ENCODE results near the gene MARCHF4.

The MARCHF4 gene

DNA sequence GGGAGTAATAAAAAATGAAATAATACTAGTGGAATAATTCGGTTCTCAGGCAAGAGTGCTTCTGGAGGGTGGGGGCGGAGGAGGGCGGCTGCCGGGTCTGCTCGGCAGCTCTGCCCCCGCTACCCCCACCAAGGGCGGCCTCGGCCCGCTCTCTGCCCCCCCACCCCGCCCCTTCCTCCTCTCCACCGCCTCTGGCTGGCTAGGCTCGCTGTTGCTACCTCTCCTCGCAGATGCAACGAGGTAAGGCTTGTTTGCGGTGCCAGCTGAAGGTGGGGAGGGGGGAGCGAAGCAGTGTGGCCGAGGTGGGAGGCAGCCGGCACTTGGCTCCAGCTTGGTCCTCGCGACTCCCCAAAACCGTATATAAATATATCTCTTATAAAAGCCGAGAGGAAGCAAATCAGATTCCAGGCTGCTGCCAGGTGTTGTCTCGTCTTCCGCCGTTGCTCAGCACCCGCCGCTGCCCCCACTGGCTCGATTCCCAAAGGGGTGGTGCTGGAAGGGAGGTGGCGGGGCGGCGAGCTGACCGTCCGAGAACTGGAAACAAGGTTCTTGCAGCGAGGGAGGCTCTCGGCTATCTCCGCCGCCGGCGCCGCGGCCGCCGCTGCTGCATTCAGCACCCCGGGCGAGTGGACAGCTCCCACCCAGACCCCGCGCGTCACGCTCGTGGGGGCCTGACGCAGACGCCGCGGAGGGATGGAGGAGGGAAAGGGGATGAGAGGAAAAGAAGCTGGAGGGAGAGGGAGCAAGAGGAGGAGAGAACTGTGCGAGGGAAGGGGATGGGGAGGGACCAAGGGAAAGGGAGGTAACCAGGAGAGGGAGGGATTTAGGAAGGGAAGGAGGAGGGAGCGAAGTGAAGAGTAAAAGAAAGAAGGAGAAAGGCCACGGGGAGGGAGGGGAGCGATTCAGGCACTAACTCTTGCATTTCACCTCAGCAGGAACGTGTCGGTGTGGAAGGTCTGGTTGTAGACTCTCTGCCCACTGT, at the start of gene MARCHF4:
TSS of gene MARCHF4 (minus strand) at position 763 of the 982 bp plus-strand sequence. CDS start 2,223 bp downstream, outside the sequence.
- DNase-seq, result peak; percentile 57

GRCh38 chr2:216420367-216421101, 48.3 kb upstream of the MARCHF4 start:
- DNase-seq, result no peak

- DNase-seq, result no peak
These were observed 46.7 kb upstream of the MARCHF4 start for GRCh38 chr2:216418981-216419380.

DNA sequence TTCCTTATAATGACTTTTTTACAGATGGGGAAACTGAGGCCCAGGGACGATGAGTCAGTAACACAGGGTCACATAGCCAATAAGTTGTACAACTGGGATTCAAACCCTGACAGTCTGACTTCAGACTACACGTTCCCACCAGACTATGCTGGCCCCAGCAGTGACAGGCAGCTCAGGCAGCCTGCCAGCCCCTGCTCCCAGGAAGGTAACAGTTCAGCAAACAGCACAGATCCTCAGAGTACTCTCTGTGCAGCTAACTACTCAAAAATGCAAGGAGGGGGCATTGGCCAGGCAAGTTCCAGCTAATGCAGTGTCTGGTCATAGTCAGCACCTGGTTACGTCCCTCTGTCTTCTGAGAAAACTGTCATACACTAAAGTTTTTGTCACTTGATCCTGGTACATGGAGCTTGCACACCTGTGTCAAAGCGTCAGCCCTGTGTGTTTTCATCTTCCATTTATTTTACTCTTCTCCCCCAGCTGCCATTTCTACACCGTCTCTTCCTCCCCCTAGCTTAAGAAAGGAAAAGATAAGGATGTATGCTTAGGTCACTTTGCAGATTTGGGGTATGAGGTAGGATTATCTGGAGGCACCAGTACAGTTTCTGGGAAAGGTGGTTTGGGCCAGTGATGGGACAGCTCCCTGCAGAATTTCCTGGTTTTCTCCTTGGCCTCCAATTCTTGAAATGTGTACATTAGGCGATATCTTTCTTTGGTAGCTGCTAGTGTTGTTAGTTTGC, 44.5 kb upstream of the MARCHF4 start:
- DNase-seq, result no peak

- no peak for DNase-seq
These were observed 43.3 kb upstream of the MARCHF4 start for GRCh38 chr2:216415541-216415940.

GRCh38 chr2:216414772-216415319, 42.6 kb upstream of the MARCHF4 start:
- no peak for DNase-seq

DNA sequence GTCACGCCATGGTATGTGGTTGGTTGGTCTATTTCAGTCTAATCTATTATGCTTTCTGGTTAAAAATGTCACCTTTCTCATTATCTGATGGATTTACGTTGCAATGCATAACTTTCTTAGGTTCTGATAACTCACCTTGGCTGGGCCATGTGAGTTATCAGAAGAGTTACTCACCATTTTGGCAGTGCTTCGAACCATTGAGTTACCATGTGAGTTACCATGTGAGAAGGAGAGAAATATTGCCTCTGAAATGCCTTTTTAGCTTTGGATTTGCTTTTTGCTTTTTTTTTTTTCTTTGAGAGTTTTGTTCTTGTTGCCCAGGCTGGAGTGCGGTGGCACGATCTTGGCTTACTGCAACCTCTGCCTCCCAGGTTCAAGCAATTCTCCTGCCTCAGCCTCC, 41.6 kb upstream of the MARCHF4 start:
- no peak for DNase-seq

DNA sequence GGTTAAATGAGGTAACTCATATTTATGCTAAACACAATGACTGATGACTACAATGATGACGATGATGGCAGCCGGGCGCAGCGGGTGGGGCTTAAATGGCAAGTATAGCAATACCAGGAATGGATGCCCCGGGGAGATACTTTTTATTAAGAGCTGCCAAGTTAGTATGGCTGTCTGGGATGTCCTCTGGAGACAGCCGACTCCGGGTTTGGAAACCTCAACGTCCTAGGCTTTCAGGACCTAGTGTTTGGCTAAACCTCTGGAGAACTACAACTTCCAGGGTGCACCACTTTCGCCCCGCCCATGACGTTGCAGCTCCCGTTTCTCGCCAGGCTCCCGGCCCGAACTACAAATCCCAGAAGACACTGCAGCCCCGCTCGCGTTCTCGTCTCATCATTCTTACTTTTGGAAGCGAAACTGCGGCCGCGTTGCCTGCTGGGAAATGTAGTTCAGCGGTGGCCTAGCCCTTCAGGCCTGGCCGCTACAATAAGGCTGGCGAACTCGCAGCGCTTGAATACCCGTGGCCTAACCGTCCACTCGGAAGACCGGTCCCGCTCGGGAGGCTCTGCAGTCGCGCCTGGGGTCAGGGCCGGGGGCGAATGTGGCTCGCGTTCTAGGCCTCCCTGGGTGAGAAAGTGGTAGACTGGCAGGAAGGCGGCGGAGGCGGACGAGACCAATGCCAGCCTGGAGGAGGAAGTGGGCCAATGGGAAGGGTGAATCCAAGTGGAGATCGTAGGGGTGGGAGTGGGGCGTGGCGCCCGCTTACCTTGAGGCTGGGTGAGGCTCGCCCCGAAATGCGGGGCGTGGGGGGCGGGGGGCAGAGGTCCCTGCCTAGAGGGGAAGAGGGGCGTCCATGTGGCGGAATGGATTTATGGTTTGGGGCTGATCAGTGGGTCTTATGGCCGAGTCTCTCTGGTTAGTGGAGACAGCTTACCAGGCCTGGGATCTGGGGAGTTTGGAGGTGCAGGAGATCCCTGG, 40.0 kb upstream of the MARCHF4 start, which contains the start of gene SMARCAL1:
TSS of gene SMARCAL1 (plus strand) at position 463 of the 978 bp plus-strand sequence. CDS start 2,221 bp downstream, outside the sequence.
- DNase-seq, result peak; percentile 99

- DNase-seq, result no peak
These were observed 38.3 kb upstream of the MARCHF4 start for GRCh38 chr2:216410550-216410949.

- no peak for DNase-seq
These were observed 36.4 kb upstream of the MARCHF4 start for GRCh38 chr2:216408426-216409290.

- no peak for DNase-seq
These were observed 34.5 kb upstream of the MARCHF4 start for GRCh38 chr2:216406826-216407225.

DNA sequence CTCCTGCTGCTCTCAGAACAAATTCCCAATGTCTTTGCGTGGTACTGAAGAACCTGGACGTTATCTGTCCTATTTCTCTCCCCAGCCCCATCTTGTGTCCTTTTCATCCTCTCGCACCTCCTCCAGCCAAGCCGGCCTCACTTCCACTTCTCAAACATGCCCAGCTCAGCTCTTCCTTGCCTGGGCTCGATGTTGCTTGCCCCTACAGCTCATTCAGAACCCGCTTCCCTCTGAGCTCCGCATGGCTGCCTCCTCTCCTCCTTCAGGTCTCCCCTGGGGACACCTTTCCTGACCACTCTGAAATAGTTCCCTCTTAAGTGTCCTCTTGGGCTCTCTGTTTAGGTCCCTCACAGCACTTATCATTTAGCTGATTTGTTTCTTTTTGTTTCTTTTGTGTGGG, 33.3 kb upstream of the MARCHF4 start:
- no peak for DNase-seq

DNA sequence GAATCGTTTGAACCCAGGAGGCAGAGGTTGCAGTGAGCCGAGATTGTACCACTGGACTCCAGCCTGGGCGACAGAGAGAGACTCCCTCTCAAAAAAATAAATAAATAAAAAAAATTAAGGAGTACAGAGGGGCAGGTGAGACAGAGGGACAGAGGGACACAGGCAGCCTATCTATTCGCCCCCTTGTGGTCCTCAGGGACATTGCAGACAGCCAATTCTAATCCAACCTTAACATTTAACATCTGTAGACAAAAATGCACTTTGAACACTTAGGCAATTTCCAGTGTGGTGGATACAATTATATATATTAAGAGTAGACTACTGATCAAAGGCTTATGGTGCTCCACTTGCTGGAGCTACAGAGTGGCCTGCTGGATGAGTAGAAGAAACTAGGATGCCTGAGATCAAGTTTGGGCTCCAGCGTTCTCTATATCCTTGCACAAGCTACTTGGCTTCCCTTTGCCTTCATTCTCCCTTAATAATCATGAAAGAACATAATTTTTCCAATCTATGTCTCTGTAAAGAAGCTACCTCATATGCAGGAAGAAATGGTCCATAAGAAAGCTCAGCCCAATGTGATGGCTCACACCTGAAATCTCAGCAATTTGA, 31.8 kb upstream of the MARCHF4 start:
- peak; percentile 36 for DNase-seq

DNA sequence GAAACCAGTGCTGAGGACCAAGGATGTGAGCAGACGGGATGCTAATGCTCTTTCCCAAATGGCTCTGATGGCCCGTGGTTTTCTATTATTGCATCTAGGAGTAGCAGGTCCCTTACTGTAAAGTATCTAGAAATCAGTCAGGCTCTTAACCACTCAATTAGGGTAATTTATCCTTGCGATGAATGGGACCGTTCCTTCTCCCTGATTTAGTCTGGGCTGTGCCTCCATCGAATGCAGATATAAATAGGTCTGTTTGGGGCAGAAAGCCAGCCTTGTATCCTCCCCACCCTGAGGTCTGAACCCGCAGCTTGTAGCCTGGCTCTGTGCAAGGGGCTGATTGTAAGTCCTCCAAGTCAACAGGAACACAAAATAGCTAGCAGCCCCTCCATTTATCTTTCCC, 30.5 kb upstream of the MARCHF4 start:
- DNase-seq, result no peak

GRCh38 chr2:216399621-216400020, 27.3 kb upstream of the MARCHF4 start:
- no peak for DNase-seq

DNA sequence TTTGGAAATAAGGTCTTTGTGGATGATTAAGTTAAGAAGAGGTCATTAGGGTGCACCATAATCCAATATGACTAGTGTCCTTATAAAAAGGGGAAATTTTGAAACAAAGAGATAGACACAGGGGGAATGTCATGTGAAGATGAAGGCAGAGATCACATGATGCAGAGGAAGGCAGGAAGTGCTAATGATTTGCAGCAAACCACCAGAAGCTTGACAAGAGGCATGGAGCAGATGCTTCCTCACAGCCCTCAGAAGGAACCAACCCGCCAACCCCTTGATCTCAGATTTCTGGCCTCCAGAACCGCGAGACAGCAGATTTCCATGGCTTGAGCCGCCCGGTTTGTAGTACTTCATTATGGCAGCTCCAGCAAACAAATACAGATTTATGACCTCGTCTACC, 22.6 kb upstream of the MARCHF4 start:
- no peak for DNase-seq

GRCh38 chr2:216392945-216393840, 20.9 kb upstream of the MARCHF4 start:
- no peak for DNase-seq

GRCh38 chr2:216392018-216392562, 19.8 kb upstream of the MARCHF4 start:
- DNase-seq, result no peak

GRCh38 chr2:216391401-216391800, 19.1 kb upstream of the MARCHF4 start:
- no peak for DNase-seq
